ENCODE measurements around the gene LIN52. TPM values are rescaled to one million over a fixed set of nuclear protein-coding genes. Genes with fewer than 3 reads are reported as not detected.

The LIN52 gene
- total RNA-seq, 1 donor from 2014 or later, result 11.7 TPM

DNA sequence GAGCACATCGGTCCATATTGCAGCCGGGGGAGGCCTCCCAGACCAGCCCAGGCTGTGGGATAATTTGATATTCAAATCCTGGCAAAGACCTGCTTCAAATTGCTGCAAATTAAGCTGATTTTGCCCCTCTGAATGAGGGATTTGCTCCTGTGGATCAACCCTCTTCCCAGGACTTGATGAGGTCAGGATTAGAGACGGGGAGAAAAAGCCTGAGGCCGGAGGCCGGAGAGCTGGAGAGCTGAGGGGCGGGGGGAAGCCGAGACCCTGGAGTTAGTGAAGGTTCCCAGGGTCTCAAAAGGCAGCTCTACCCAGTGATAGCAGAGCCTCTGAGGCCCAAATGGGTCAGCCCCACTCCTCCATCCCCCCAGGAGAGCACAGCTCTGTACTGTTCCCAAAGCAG, 137.0 kb downstream of the LIN52 start:
- DNase-seq (ENCODE audit: extremely low read depth, low read depth, low spot score), result no peak

DNA sequence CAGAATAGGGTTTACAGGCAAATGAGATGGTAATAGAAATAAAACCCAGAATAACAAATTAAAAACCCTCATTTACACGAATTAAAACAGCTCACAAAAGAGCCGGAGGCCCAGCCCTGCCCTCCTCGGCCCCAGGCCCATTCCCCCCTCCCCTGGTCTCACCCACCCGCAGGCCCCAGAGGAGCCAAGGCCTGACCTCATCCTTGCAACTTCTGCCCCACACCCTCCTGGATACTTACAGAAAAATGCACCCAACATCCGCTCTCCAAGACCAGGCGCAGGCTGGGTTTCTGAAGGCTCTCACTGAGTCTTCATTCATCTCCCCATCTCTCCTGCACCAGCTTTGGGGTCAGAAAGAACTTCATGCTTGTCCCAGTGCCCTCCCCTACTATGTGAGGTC, 138.3 kb downstream of the LIN52 start:
- DNase-seq (ENCODE audit: extremely low read depth, low read depth, low spot score), result no peak

DNA sequence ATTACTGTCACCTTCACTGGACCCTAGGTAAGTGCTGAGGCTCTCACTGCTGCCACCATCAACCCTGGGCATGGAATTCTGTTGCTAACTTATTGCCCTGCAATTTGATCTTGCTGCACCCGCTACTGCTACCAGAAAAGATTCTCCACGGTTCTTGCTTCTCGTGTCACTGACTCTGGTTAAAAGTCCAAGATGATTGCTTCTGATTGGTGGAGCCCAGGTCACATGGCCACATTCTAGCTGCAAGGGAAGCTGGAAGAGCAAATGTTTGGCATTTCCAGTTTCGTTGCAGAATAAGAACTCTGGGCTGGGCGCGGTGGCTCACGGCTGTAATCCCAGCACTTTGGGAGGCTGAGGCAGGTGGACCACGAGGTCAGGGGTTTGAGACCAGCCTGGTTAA, 147.0 kb downstream of the LIN52 start:
- DNase-seq (ENCODE audit: extremely low read depth, low read depth, low spot score), result no peak

- no peak for DNase-seq (ENCODE audit: extremely low read depth, low read depth, low spot score)
These were observed 150.3 kb downstream of the LIN52 start for GRCh38 chr14:74235017-74235416.

GRCh38 chr14:74237441-74237840, 152.7 kb downstream of the LIN52 start:
- no peak for DNase-seq (ENCODE audit: extremely low read depth, low read depth, low spot score)

- no peak for DNase-seq (ENCODE audit: extremely low read depth, low read depth, low spot score)
These were observed 154.5 kb downstream of the LIN52 start, which contains the start of gene VSX2 for GRCh38 chr14:74238974-74239847. Gene VSX2, plus strand, starts transcription at chr14:74239449. Its CDS starts 113 bp downstream, at chr14:74239562.

- no peak for DNase-seq (ENCODE audit: extremely low read depth, low read depth, low spot score)
These were observed 155.4 kb downstream of the LIN52 start for GRCh38 chr14:74239848-74240793.

- DNase-seq (ENCODE audit: extremely low read depth, low read depth, low spot score), result no peak
These were observed 156.3 kb downstream of the LIN52 start for GRCh38 chr14:74240794-74241651.

DNA sequence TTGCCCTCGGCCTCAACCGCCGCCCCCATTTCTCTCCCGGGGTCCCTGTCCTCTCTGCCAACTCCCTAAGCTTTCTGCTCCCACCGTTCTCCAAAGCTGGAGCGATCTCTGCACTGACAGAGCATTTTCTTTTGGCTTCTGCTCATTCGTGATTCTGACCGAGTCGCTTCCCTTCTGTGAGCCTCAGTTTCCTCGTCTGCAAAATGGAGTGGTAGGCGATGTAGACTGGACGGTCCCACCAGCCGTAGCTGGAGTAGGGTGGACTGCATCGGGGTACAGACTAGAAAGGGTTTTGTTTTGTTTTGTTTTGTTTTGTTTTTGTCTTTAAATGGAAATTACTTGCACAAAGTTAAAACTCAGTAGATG, 156.9 kb downstream of the LIN52 start:
- no peak for DNase-seq (ENCODE audit: extremely low read depth, low read depth, low spot score)

DNA sequence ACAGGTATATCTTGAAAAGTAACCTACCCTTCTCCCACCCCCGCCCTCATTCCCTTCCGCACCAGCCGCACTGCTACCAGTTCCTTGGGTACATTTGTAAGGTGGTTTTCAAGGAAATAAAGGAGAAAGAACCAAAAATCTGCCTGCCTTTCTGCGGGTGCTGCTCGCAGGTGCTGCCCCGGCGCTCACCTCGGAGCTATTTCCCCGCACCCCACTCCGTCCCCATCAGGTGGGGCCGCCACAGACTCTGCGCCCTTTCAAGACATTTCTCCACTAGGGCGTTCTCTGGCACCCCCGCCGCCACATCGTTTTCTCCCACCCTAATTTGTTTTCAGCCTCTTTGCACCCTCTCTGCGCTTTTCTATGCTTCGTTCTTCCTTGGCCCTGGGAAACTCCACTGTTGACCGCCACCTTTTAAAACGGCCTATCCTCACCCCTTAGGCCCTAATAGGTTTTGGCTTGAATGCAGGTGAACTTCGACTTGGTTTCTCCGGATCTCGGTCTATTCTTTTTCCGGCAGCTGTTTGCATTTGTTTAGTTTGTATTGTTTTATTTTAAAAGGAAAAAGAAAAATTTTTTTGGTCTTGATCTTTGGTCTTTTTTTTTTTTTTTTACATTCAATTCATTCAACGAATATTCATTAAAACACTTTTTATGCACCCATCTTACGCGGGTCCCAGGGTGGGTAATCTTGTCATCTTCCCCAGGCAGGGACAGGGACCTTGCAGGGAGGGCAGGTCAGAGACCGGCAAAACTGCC, 157.4 kb downstream of the LIN52 start:
- DNase-seq (ENCODE audit: extremely low read depth, low read depth, low spot score), result no peak

GRCh38 chr14:74242780-74243042, 158.0 kb downstream of the LIN52 start:
- no peak for DNase-seq (ENCODE audit: extremely low read depth, low read depth, low spot score)

GRCh38 chr14:74243051-74243450, 158.3 kb downstream of the LIN52 start:
- no peak for DNase-seq (ENCODE audit: extremely low read depth, low read depth, low spot score)

GRCh38 chr14:74244115-74244514, 159.4 kb downstream of the LIN52 start:
- DNase-seq (ENCODE audit: extremely low read depth, low read depth, low spot score), result no peak

- DNase-seq (ENCODE audit: extremely low read depth, low read depth, low spot score), result no peak
These were observed 160.5 kb downstream of the LIN52 start for GRCh38 chr14:74245292-74245691.

GRCh38 chr14:74246542-74246941, 161.8 kb downstream of the LIN52 start:
- no peak for DNase-seq (ENCODE audit: extremely low read depth, low read depth, low spot score)

DNA sequence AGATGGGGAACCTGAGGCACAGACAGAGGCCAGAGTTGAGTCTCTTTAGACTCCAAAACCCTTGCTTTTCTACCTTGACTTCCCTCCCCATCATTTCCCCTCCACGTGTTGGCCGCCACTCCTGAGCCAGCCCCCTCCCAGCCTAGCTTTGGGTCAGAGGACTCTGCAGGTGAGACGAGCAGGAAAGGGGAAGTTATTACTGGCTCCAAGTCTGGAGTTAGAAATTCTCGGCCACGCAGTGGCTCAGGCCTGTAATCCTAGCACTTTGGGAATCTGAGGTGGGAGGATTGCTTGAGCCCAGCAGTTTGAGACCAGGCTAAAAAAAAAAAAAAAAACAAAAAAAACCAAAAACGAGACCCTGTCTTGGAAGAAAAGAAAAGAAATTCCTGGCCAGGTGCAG, 163.3 kb downstream of the LIN52 start:
- no peak for DNase-seq (ENCODE audit: extremely low read depth, low read depth, low spot score)

DNA sequence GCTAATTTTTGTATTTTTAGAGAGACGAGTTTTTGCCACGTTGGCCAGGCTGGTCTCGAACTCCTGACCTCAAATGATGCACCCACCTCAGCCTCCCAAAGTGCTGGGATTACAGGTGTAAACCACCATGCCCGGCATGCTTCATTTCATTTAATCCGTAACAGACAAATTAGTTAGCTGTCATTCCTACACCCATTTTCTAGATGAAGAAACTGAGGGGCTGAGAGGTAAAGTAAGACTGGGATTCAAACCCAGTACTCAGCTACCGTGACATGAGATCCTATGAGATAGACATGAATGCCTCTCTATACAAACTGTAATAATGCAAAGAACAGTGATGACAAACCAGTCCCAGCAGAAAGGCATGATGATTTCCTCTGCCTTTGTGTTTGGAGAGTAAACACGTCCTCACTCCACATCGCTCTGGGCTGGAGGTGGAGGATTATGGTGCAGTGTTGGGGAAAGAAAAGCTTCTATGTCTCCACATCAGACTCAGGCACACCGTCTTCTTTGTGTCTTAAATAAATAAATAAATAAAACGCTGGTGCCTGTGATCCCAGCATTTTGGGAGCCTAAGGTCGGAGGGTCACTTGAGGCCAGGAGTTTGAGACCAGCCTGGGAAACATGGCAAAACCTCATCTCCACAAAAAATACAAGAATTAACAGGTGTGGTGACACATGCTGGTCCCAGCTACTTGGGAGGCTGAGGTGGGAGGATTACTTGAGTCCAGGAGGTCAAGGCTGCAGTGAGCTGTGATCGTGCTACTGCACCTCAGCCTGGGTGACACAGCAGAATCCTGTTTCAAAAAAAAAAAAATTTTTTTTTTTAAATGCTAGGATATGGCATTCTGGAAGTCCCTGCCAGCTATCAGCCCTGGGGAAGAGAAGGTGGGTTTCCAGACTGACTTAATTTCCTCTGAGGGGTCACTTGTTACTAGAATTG, 164.9 kb downstream of the LIN52 start:
- no peak for DNase-seq (ENCODE audit: extremely low read depth, low read depth, low spot score)
